ENCODE data around the gene NADK2. TPM values are rescaled to one million over a fixed set of nuclear protein-coding genes. Genes with fewer than 3 reads are reported as not detected.

NADK2 gene
- total and polyA plus RNA-seq, 4 donors: 73.6 to 178 (median 88.0) TPM

DNA sequence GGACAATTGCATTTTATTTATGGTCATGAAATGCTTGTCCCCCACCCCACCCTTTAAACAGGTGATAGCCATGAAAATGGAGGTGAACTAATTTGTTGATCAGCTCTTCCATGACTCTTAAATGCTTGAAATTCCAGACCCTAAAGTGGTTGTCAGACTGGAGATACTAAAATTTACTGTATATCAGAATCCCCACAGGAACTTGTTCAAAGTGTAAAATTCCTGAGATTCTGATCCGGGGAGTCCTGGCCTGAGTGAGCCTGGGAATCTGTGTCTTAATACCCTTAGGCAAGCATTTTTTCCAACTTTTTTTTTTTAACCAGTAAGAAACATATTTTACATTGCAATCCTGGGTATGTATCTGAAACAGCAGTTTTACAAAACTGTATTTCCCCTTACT, 85.1 kb downstream of the NADK2 start:
- 83% methylated on average over 1 of the region's 1 CpG for WGBS
- Histone ChIP-seq H3K27ac (ENCODE audit: low read depth in 1 of 2, low read length in 2 of 2) (no peak overlapping the region), H3K4me3 (ENCODE audit: low read depth in 1 of 3, low read length in 3 of 3) (no peak overlapping the region), H3K36me3 (ENCODE audit: control insufficient read depth in 4 of 4, insufficient read depth in 3 of 4, low read depth in 1 of 4, low read length in 3 of 4) (peaks cover 0 to 6% (median 4%) of the 10 kb centered on the region in 4 donors), H3K27me3 (ENCODE audit: control insufficient read depth in 4 of 4, insufficient read depth in 4 of 4, low read length in 3 of 4) (no peaks in the 10 kb centered on the region), H3K4me1 (ENCODE audit: control insufficient read depth in 4 of 4, insufficient read depth in 4 of 4, low read length in 3 of 4) (peaks cover 6 to 45% (median 37%) of the 10 kb centered on the region in 4 donors), H3K9ac (ENCODE audit: low read depth in 1 of 2, low read length in 2 of 2) (no peak overlapping the region), H3K9me3 (ENCODE audit: control insufficient read depth in 4 of 4, low read length in 3 of 4) (no peaks in the 10 kb centered on the region)
- no peak for DNase-seq (ENCODE audit: low spot score)
- TF ChIP-seq RXRA (IDR thresholded peaks at IDR 0.05) (no peak), RAD21 (IDR thresholded peaks at IDR 0.05) (no peak), ZBTB33 (IDR thresholded peaks at IDR 0.05) (no peak), JUND (IDR thresholded peaks at IDR 0.05) (no peak), ATF3 (IDR thresholded peaks at IDR 0.05) (no peak), EGR1 (IDR thresholded peaks at IDR 0.05; ENCODE audit: low read depth in 2 of 2) (no peak), TAF1 (conservative IDR thresholded peaks at IDR 0.05) (no peak), GABPA (IDR thresholded peaks at IDR 0.05 in 1 of 2, conservative IDR thresholded peaks at IDR 0.05 in 1 of 2) (no peak), NR2F2 (IDR thresholded peaks at IDR 0.05) (no peak), SP1 (IDR thresholded peaks at IDR 0.05) (no peak), HNF4G (IDR thresholded peaks at IDR 0.05) (no peak), HNF4A (conservative IDR thresholded peaks at IDR 0.05) (no peak), FOXA2 (IDR thresholded peaks at IDR 0.05) (no peak), YY1 (IDR thresholded peaks at IDR 0.05) (no peak), MAX (IDR thresholded peaks at IDR 0.05) (no peak), FOXA1 (IDR thresholded peaks at IDR 0.05) (no peak)
- TF ChIP-seq, protein P1, sequence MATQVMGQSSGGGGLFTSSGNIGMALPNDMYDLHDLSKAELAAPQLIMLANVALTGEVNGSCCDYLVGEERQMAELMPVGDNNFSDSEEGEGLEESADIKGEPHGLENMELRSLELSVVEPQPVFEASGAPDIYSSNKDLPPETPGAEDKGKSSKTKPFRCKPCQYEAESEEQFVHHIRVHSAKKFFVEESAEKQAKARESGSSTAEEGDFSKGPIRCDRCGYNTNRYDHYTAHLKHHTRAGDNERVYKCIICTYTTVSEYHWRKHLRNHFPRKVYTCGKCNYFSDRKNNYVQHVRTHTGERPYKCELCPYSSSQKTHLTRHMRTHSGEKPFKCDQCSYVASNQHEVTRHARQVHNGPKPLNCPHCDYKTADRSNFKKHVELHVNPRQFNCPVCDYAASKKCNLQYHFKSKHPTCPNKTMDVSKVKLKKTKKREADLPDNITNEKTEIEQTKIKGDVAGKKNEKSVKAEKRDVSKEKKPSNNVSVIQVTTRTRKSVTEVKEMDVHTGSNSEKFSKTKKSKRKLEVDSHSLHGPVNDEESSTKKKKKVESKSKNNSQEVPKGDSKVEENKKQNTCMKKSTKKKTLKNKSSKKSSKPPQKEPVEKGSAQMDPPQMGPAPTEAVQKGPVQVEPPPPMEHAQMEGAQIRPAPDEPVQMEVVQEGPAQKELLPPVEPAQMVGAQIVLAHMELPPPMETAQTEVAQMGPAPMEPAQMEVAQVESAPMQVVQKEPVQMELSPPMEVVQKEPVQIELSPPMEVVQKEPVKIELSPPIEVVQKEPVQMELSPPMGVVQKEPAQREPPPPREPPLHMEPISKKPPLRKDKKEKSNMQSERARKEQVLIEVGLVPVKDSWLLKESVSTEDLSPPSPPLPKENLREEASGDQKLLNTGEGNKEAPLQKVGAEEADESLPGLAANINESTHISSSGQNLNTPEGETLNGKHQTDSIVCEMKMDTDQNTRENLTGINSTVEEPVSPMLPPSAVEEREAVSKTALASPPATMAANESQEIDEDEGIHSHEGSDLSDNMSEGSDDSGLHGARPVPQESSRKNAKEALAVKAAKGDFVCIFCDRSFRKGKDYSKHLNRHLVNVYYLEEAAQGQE (IDR thresholded peaks at IDR 0.05): no peak
- TF ChIP-seq, protein P2, sequence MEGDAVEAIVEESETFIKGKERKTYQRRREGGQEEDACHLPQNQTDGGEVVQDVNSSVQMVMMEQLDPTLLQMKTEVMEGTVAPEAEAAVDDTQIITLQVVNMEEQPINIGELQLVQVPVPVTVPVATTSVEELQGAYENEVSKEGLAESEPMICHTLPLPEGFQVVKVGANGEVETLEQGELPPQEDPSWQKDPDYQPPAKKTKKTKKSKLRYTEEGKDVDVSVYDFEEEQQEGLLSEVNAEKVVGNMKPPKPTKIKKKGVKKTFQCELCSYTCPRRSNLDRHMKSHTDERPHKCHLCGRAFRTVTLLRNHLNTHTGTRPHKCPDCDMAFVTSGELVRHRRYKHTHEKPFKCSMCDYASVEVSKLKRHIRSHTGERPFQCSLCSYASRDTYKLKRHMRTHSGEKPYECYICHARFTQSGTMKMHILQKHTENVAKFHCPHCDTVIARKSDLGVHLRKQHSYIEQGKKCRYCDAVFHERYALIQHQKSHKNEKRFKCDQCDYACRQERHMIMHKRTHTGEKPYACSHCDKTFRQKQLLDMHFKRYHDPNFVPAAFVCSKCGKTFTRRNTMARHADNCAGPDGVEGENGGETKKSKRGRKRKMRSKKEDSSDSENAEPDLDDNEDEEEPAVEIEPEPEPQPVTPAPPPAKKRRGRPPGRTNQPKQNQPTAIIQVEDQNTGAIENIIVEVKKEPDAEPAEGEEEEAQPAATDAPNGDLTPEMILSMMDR (IDR thresholded peaks at IDR 0.05; ENCODE audit: low read depth, low read length, missing input control): no peak
